ENCODE results near the gene ACAD10.
"Not testable (repeated sequence)": the region's sequence is repeated elsewhere in the genome, so short reads cannot be mapped to it uniquely, and the experiment has no call there.

DNA sequence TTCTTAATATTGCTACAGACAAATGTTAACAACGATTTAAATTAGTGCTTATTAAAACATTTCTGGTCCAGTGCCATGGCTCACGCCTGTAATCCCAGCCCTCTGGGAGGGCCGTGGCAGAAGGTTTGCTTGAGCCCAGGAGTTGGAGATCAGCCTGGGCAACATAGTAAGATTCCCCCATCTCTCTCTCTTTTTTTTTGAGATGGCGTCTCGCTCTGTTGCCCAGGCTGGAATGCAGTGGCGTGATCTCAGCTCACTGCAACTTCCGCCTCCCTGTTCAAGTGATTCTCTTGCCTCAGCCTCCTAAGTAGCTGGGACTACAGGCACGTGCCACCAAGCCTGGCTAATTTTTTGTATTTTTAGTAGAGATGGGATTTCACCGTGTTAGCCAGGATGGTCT, 33.3 kb upstream of the ACAD10 start:
- not testable (repeated sequence) for TF ChIP-seq EZH2 (IDR thresholded peaks at IDR 0.05; ENCODE audit: insufficient read depth, poor library complexity, severe bottlenecking); EZH2phosphoT487 (IDR thresholded peaks at IDR 0.05; ENCODE audit: insufficient read depth, low read depth)

All from GM23248 (cell line).